PFSK-1 (cell line): ENCODE measurements around the gene RRM2.

Source experiments
- FOXP2 ChIP-seq: optimal IDR thresholded peaks from 2 replicates; pipeline ENCODE3; 2011; ENCODE audit warnings: borderline replicate concordance, control low read depth, inconsistent platforms; ENCODE audit not compliant: insufficient read depth; ENCODE audit errors: extremely low read length, extremely low read depth
- POLR2AphosphoS5 ChIP-seq: IDR thresholded peaks from 2 replicates; pipeline ENCODE4 v1.6.1; 2012; ENCODE audit warnings: low read depth, mild to moderate bottlenecking, control low read depth, low read length, moderate library complexity
- REST ChIP-seq, 2 experiments: IDR thresholded peaks; 2 replicates each; pipeline versions ENCODE4 v1.6.1 to v1.8.0; 2011 to 2012; ENCODE audit warnings: low read depth in 2 of 2, low read length in 2 of 2, control low read depth in 1 of 2, inconsistent platforms in 1 of 2, mild to moderate bottlenecking in 1 of 2, moderate library complexity in 1 of 2; ENCODE audit not compliant: insufficient read depth in 1 of 2
- SIN3A ChIP-seq: IDR thresholded peaks from 2 replicates; pipeline ENCODE4 v1.6.1; 2012; ENCODE audit warnings: mild to moderate bottlenecking, low read length, moderate library complexity, borderline replicate concordance; ENCODE audit not compliant: insufficient read depth
- TAF1 ChIP-seq: IDR thresholded peaks from 2 replicates; pipeline ENCODE4 v1.6.1; 2012; ENCODE audit warnings: low read length, control low read depth, borderline replicate concordance; ENCODE audit not compliant: insufficient read depth

DNA sequence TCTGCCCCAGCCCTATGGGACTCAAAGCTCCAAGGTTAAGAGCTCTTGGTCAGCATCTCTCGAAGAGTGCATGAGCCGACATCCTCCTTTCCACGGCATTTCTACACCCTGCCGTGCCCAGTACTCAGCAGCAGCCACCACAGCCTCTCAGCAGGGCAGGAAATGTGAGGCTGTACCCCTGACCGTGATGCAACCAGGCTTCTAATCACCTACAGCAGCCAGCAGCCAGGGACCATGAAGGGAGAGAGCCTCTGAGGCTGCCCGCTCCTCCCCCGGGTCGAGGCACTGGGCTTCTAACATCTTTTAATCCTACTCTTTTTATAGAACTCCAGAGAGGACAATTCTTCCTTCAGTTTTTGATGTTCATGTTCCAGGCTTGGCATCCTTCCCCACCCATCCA is 48.8 kb upstream of the RRM2 start:
- TF ChIP-seq POLR2AphosphoS5 (no peak), SIN3A (no peak), REST (IDR thresholded peaks at IDR 0.05; ENCODE audit: insufficient read depth in 1 of 2, low read depth in 2 of 2, low read length in 2 of 2) (no peak), TAF1 (no peak), FOXP2 (no peak)
